ENCODE data around the gene SEC16B.

DNA sequence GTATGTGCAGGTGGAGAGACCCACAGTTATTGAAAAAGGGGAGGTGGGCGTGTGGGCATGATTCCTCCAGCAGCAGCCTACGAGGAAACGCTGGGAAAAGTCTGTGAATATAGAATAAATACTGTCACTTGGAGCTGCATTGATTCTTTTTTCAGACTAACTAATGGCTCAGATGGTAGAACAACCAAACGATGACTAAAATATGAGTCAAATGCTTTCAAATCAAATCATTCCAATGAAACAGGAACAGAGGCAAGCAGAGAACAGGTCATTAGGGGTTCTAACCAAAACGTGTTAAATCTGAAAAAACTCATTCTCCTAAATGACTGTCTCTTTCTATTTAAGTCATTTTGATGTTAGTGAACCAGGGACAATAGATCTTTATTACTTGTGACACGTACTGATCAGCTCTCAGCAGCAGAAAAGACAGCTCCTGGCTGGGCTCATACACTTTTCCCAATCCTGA lies 35.1 kb upstream of the SEC16B start:
- no peak for TF ChIP-seq TCF7L2 (IDR thresholded peaks at IDR 0.05; ENCODE audit: low read depth, low read length)
- TF ChIP-seq POLR2AphosphoS2 (IDR thresholded peaks at IDR 0.05; ENCODE audit: low read depth, low read length), result no peak
- TF ChIP-seq, protein P1, sequence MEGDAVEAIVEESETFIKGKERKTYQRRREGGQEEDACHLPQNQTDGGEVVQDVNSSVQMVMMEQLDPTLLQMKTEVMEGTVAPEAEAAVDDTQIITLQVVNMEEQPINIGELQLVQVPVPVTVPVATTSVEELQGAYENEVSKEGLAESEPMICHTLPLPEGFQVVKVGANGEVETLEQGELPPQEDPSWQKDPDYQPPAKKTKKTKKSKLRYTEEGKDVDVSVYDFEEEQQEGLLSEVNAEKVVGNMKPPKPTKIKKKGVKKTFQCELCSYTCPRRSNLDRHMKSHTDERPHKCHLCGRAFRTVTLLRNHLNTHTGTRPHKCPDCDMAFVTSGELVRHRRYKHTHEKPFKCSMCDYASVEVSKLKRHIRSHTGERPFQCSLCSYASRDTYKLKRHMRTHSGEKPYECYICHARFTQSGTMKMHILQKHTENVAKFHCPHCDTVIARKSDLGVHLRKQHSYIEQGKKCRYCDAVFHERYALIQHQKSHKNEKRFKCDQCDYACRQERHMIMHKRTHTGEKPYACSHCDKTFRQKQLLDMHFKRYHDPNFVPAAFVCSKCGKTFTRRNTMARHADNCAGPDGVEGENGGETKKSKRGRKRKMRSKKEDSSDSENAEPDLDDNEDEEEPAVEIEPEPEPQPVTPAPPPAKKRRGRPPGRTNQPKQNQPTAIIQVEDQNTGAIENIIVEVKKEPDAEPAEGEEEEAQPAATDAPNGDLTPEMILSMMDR (CRISPR knock-in tag; IDR thresholded peaks at IDR 0.05), result no peak
- TF ChIP-seq, protein P2, sequence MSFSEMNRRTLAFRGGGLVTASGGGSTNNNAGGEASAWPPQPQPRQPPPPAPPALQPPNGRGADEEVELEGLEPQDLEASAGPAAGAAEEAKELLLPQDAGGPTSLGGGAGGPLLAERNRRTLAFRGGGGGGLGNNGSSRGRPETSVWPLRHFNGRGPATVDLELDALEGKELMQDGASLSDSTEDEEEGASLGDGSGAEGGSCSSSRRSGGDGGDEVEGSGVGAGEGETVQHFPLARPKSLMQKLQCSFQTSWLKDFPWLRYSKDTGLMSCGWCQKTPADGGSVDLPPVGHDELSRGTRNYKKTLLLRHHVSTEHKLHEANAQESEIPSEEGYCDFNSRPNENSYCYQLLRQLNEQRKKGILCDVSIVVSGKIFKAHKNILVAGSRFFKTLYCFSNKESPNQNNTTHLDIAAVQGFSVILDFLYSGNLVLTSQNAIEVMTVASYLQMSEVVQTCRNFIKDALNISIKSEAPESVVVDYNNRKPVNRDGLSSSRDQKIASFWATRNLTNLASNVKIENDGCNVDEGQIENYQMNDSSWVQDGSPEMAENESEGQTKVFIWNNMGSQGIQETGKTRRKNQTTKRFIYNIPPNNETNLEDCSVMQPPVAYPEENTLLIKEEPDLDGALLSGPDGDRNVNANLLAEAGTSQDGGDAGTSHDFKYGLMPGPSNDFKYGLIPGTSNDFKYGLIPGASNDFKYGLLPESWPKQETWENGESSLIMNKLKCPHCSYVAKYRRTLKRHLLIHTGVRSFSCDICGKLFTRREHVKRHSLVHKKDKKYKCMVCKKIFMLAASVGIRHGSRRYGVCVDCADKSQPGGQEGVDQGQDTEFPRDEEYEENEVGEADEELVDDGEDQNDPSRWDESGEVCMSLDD (CRISPR knock-in tag; IDR thresholded peaks at IDR 0.05; ENCODE audit: borderline replicate concordance), result no peak
- TF ChIP-seq RFX5 (IDR thresholded peaks at IDR 0.05; ENCODE audit: low read depth, low read length), result no peak
- TF ChIP-seq ZNF703 (CRISPR knock-in tag; IDR thresholded peaks at IDR 0.05; ENCODE audit: borderline replicate concordance), result no peak
- no peak for TF ChIP-seq TCF12 (IDR thresholded peaks at IDR 0.05)
- no peak for TF ChIP-seq TCF12 (CRISPR knock-in tag; IDR thresholded peaks at IDR 0.05)
- TF ChIP-seq HDAC2 (CRISPR knock-in tag; IDR thresholded peaks at IDR 0.05), result no peak
- no peak for TF ChIP-seq BHLHE40 (IDR thresholded peaks at IDR 0.05; ENCODE audit: low read length)
- TF ChIP-seq CBX2 (IDR thresholded peaks at IDR 0.05; ENCODE audit: low read depth, low read length), result no peak
- TF ChIP-seq CBX2 (CRISPR knock-in tag; IDR thresholded peaks at IDR 0.05; ENCODE audit: low read depth), result no peak
- no peak for TF ChIP-seq KAT2B (IDR thresholded peaks at IDR 0.05; ENCODE audit: borderline replicate concordance, low read depth, low read length)
- no peak for TF ChIP-seq CREB1 (IDR thresholded peaks at IDR 0.05)
- TF ChIP-seq CREB1 (CRISPR knock-in tag; IDR thresholded peaks at IDR 0.05), result no peak
- no peak for TF ChIP-seq ZBTB8A (CRISPR knock-in tag; IDR thresholded peaks at IDR 0.05; ENCODE audit: borderline replicate concordance, low read depth)
- TF ChIP-seq RCOR2 (CRISPR knock-in tag; IDR thresholded peaks at IDR 0.05), result no peak

Measured in HepG2 (cell line).